GM12891 (cell line): ENCODE results near the gene OR2T10.
"Not testable (repeated sequence)": the region's sequence is repeated elsewhere in the genome, so short reads cannot be mapped to it uniquely, and the experiment has no call there.

ENCODE experiments used
- PAX5 ChIP-seq: IDR thresholded peaks from 2 replicates; pipeline ENCODE4 v1.6.1; 2011; ENCODE audit warnings: low read length, moderate library complexity, mild to moderate bottlenecking; ENCODE audit not compliant: insufficient read depth, severe bottlenecking
- POLR2A ChIP-seq: IDR thresholded peaks from 2 replicates; pipeline ENCODE4 v1.6.1; 2011; ENCODE audit warnings: low read depth, low read length, control low read depth
- POLR2AphosphoS5 ChIP-seq: IDR thresholded peaks from 2 replicates; pipeline ENCODE4 v1.6.1; 2011; ENCODE audit warnings: low read depth, low read length, control low read depth
- POU2F2 ChIP-seq: IDR thresholded peaks from 2 replicates; pipeline ENCODE4 v1.6.1; 2011; ENCODE audit warnings: low read depth, mild to moderate bottlenecking, control low read depth, low read length, moderate library complexity
- SPI1 ChIP-seq: IDR thresholded peaks from 2 replicates; pipeline ENCODE4 v1.6.1; 2011; ENCODE audit warnings: low read depth, low read length, control low read depth
- TAF1 ChIP-seq: IDR thresholded peaks from 2 replicates; pipeline ENCODE4 v1.6.1; 2011; ENCODE audit warnings: low read depth, low read length, control low read depth

DNA sequence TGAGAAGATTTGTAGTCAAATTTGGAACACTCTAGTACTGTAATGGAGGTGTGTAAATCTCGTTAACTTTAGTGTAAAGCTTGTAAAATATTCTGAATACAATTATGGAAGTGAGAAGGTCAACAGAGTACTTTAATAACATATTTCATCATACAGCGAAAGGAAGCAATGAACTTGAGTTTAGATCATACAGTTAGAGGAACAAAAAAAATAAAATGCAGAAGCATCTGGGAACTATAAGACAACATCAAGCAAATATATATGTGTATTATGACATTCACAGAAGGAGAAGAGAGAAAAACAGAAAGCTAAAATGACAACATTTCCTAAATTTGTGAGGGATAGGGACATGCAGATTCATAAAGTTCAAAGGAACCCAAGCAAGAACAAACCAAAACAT is 28.5 kb downstream of the OR2T10 start:
- TF ChIP-seq POLR2A, TAF1, POLR2AphosphoS5, POU2F2, SPI1, PAX5: not testable (repeated sequence)
